Nephron progenitor cell (in vitro differentiated cells): ENCODE measurements around the gene SLC38A11.
A peak's percentile ranks its signal among the peaks of the same experiment; 100 is the strongest.

Source experiments
- DNase-seq: peaks from one replicate; pipeline ENCODE4 v3.0.0; 2021
- H3K27ac Mint-ChIP-seq: 2 replicates; pipeline ENCODE4 v1.8.0; 2021; ENCODE audit warnings: mild to moderate bottlenecking, moderate library complexity, mixed read lengths
- H3K27me3 Mint-ChIP-seq: 2 replicates; pipeline ENCODE4 v1.8.0; 2021; ENCODE audit warnings: mild to moderate bottlenecking, low read depth, mixed read lengths; ENCODE audit not compliant: poor library complexity
- H3K36me3 Mint-ChIP-seq: 2 replicates; pipeline ENCODE4 v1.8.0; 2021; ENCODE audit warnings: low read depth, mixed read lengths
- H3K4me1 Mint-ChIP-seq: 2 replicates; pipeline ENCODE4 v1.8.0; 2021; ENCODE audit warnings: mixed read lengths
- H3K4me3 Mint-ChIP-seq: 2 replicates; pipeline ENCODE4 v1.8.0; 2021; ENCODE audit warnings: mild to moderate bottlenecking, moderate library complexity, mixed read lengths
- H3K9me3 Mint-ChIP-seq: 2 replicates; pipeline ENCODE4 v1.8.0; 2021; ENCODE audit warnings: mild to moderate bottlenecking, moderate library complexity, mixed read lengths
- CTCF ChIP-seq: fragments of 200-600 bp; sonication (generic); IDR thresholded peaks from 2 replicates; pipeline ENCODE4 v1.5.0; 2021; ENCODE audit warnings: antibody characterized with exemption

The SLC38A11 gene

DNA sequence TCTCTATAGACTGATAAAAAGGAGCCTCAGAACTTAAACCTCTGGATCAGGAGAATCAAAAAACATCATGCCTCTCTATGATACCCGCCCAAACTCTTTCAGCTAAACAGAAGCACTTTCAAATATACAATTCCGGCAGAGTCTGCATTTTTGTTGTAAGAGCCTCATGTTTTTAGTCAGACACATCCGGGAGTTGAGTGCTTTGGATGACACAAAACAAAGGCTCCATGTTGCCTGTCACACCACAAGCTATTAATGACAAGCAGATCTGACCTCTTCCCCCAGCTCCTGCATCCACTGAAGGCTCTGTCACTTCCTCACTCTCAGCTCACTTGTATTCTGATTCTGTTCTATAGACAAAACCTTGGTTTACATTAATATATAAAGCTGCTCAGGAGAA lies 33.2 kb downstream of the SLC38A11 start:
- no peak for DNase-seq
- TF ChIP-seq CTCF: no peak
- Mint-ChIP-seq H3K36me3 (no peaks in the 10 kb centered on the region), H3K27ac (no peak overlapping the region), H3K27me3 (no peaks in the 10 kb centered on the region), H3K4me1 (peaks cover 7% of the 10 kb centered on the region), H3K9me3 (no peaks in the 10 kb centered on the region), H3K4me3 (no peak overlapping the region)

DNA sequence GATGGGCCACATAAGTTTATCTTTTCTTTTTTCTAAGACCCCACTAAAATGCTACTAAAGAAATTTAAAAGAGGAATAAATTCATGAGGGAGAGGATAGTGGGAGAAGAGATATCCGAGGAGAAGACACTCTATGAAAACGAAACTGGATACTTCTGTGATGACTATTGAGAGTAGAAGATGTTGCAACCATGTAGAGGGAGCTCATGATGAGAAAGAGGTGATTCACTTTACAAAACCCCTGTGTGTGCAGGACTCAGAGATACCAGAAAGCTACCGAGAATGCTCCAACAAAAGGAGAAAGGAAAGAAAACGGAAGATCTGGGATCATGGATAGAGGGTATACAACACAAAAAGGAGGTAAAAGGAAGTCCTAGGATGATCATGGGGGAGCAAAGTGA lies 34.9 kb downstream of the SLC38A11 start:
- DNase-seq: no peak
- Mint-ChIP-seq H3K36me3 (no peaks in the 10 kb centered on the region), H3K27ac (no peak overlapping the region), H3K4me3 (no peak overlapping the region), H3K27me3 (no peaks in the 10 kb centered on the region), H3K9me3 (no peaks in the 10 kb centered on the region), H3K4me1 (peaks cover 7% of the 10 kb centered on the region)
- TF ChIP-seq CTCF: no peak

- Mint-ChIP-seq H3K27ac (no peak overlapping the region), H3K9me3 (no peaks in the 10 kb centered on the region), H3K36me3 (no peaks in the 10 kb centered on the region), H3K4me3 (no peak overlapping the region), H3K27me3 (peaks cover 4% of the 10 kb centered on the region), H3K4me1 (peaks cover 11% of the 10 kb centered on the region)
- peak; percentile 18 for DNase-seq
- TF ChIP-seq CTCF: peak; percentile 39
Measured at GRCh38 chr2:164917296-164917903, 37.9 kb downstream of the SLC38A11 start.

DNA sequence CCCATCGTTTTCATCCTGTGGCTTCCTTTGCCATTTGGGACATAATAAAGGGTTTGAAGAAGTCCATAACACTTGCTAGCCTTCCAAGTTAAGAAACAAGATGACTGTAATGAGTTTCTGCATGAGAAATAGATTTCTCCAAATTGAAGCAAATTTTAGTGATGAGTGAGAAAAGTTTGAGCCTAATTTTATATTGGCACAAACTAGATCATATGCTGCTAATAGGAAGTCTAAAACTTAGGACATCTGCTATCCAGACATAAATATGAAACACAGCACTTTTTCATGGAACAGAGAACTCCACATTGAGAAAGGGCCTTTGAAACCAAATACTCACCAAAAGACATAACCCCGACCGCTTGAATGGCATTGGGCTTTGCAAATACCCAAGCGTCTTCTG lies 39.8 kb downstream of the SLC38A11 start:
- Mint-ChIP-seq H3K27me3 (peaks cover 4% of the 10 kb centered on the region), H3K9me3 (no peaks in the 10 kb centered on the region), H3K4me1 (peaks cover 5% of the 10 kb centered on the region), H3K27ac (no peak overlapping the region), H3K36me3 (no peaks in the 10 kb centered on the region), H3K4me3 (no peak overlapping the region)
- DNase-seq: no peak
- no peak for TF ChIP-seq CTCF

DNA sequence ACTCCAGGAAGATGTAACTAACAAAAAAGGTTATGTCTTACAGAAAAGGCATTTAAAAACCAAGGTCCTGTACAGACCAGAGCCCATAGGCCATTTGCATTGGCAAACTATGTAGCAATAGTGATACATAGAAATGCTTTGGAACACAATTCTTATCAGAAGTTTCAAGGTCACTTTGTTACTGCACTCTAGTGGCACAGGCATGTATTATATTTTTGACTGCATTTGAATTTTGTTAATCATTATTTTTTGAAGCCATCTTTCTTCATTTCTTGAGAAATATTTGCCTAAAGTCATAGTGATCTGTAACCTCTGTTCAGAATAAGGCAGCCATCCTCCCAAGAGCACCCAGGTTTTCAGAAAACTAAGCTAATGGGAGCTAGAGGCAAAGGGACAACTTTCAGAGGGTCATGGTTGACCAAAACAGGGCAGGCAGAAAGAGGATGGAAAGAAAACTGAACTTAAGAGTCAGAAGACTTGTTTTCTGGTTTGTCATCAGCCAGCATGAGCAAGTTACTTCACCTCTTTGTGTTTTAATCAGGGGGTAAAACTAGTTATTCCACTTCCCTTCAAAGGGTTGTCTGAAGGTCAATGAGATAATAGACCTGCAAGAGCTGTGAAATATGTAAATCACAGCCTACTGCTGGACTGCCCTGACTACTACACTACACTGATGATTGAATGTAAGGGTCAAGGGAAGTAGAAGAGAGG lies 41.5 kb downstream of the SLC38A11 start:
- H3K4me3 Mint-ChIP-seq: no peak overlapping the region
- peaks cover 5% of the 10 kb centered on the region for H3K4me1 Mint-ChIP-seq
- no peaks in the 10 kb centered on the region for H3K9me3 Mint-ChIP-seq
- DNase-seq: no peak
- peaks cover 4% of the 10 kb centered on the region for H3K27me3 Mint-ChIP-seq
- H3K36me3 Mint-ChIP-seq: no peaks in the 10 kb centered on the region
- TF ChIP-seq CTCF: no peak
- H3K27ac Mint-ChIP-seq: no peak overlapping the region

- no peak overlapping the region for H3K27ac Mint-ChIP-seq
- TF ChIP-seq CTCF: no peak
- H3K4me3 Mint-ChIP-seq: no peak overlapping the region
- H3K36me3 Mint-ChIP-seq: no peaks in the 10 kb centered on the region
- H3K4me1 Mint-ChIP-seq: peaks cover 5% of the 10 kb centered on the region
- H3K9me3 Mint-ChIP-seq: no peaks in the 10 kb centered on the region
- peaks cover 4% of the 10 kb centered on the region for H3K27me3 Mint-ChIP-seq
- DNase-seq: no peak
Measured at GRCh38 chr2:164913011-164913410, 42.3 kb downstream of the SLC38A11 start.
